H9 (cell line): ENCODE measurements around the gene MYT1. TPM values are rescaled to one million over a fixed set of nuclear protein-coding genes. Genes with fewer than 3 reads are reported as not detected.

Source experiments
- DNase-seq: peaks from one replicate; pipeline ENCODE4 v3.0.0-alpha.2; 2017
- H2AFZ ChIP-seq: one replicate; pipeline ENCODE4 v1.6.1; 2013; ENCODE audit warnings: mild to moderate bottlenecking, low read length, control low read depth, moderate library complexity
- H2AK5ac ChIP-seq: 2 replicates; pipeline ENCODE4 v1.6.1; 2013; ENCODE audit warnings: low read length, control low read depth, mixed read lengths; ENCODE audit not compliant: insufficient read length
- H2BK120ac ChIP-seq: one replicate; pipeline ENCODE4 v1.6.1; 2013; ENCODE audit warnings: low read depth, mild to moderate bottlenecking, low read length, control low read depth, inconsistent platforms; ENCODE audit not compliant: poor library complexity, severe bottlenecking
- H2BK12ac ChIP-seq: 2 replicates; pipeline ENCODE4 v1.6.1; 2013; ENCODE audit warnings: low read length, control low read depth, mixed read lengths, low read depth; ENCODE audit not compliant: insufficient read length
- H2BK15ac ChIP-seq: 2 replicates; pipeline ENCODE4 v1.6.1; 2013; ENCODE audit warnings: low read depth, low read length, control low read depth
- H2BK20ac ChIP-seq: one replicate; pipeline ENCODE4 v1.6.1; 2013; ENCODE audit warnings: low read depth, mild to moderate bottlenecking, low read length, control low read depth, inconsistent platforms; ENCODE audit not compliant: poor library complexity, severe bottlenecking
- H2BK5ac ChIP-seq: 2 replicates; pipeline ENCODE4 v1.6.1; 2013; ENCODE audit warnings: low read length, control low read depth, mixed read lengths; ENCODE audit not compliant: insufficient read length
- H3K14ac ChIP-seq: 2 replicates; pipeline ENCODE4 v1.6.1; 2013; ENCODE audit warnings: low read length, control low read depth; ENCODE audit not compliant: insufficient read depth
- H3K18ac ChIP-seq: 2 replicates; pipeline ENCODE4 v1.6.1; 2013; ENCODE audit warnings: low read depth, mild to moderate bottlenecking, mixed read lengths, low read length, control low read depth; ENCODE audit not compliant: insufficient read length
- H3K23ac ChIP-seq: 2 replicates; pipeline ENCODE4 v1.6.1; 2013; ENCODE audit warnings: low read length, control low read depth, mixed read lengths, low read depth; ENCODE audit not compliant: insufficient read length
- H3K23me2 ChIP-seq: 2 replicates; pipeline ENCODE4 v1.6.1; 2013; ENCODE audit warnings: low read depth, mild to moderate bottlenecking, mixed read lengths, low read length, control low read depth; ENCODE audit not compliant: insufficient read length, poor library complexity, severe bottlenecking
- H3K27ac ChIP-seq: 2 replicates; pipeline ENCODE4 v1.5.1; 2013; ENCODE audit warnings: low read length, control low read depth, mixed read lengths, low read depth; ENCODE audit not compliant: insufficient read length
- H3K27me3 ChIP-seq: 2 replicates; pipeline ENCODE4 v1.6.1; 2013; ENCODE audit warnings: low read length, control low read depth, inconsistent platforms; ENCODE audit not compliant: insufficient read depth
- H3K4ac ChIP-seq: 2 replicates; pipeline ENCODE4 v1.6.1; 2013; ENCODE audit warnings: low read depth, mild to moderate bottlenecking, control low read depth, inconsistent platforms, low read length, moderate library complexity
- H3K4me1 ChIP-seq: 2 replicates; pipeline ENCODE4 v1.6.1; 2013; ENCODE audit warnings: low read length, control low read depth, inconsistent platforms; ENCODE audit not compliant: insufficient read depth
- H3K4me2 ChIP-seq: 2 replicates; pipeline ENCODE4 v1.6.1; 2013; ENCODE audit warnings: low read length, control low read depth, mixed read lengths; ENCODE audit not compliant: insufficient read length, insufficient read depth
- H3K56ac ChIP-seq: 2 replicates; pipeline ENCODE4 v1.6.1; 2013; ENCODE audit warnings: low read depth, mild to moderate bottlenecking, mixed read lengths, low read length, control low read depth; ENCODE audit not compliant: insufficient read length
- H3K79me1 ChIP-seq: 2 replicates; pipeline ENCODE4 v1.6.1; 2013; ENCODE audit warnings: low read depth, mild to moderate bottlenecking, moderate library complexity, low read length, control low read depth, inconsistent platforms; ENCODE audit not compliant: insufficient read depth, poor library complexity, severe bottlenecking
- H3K79me2 ChIP-seq: 2 replicates; pipeline ENCODE4 v1.6.1; 2013; ENCODE audit warnings: low read length, control low read depth, inconsistent platforms; ENCODE audit not compliant: insufficient read depth
- H3K9ac ChIP-seq: 2 replicates; pipeline ENCODE4 v1.6.1; 2013; ENCODE audit warnings: low read length, control low read depth, mixed read lengths; ENCODE audit not compliant: insufficient read length; ENCODE audit errors: extremely low read depth
- H3K9me3 ChIP-seq: one replicate; pipeline ENCODE4 v1.6.1; 2013; ENCODE audit warnings: low read depth, low read length, inconsistent platforms; ENCODE audit not compliant: control insufficient read depth
- H3T11ph ChIP-seq: one replicate; pipeline ENCODE4 v1.6.1; 2013; ENCODE audit warnings: mild to moderate bottlenecking, low read length, control low read depth, inconsistent platforms
- H4K20me1 ChIP-seq: one replicate; pipeline ENCODE4 v1.6.1; 2013; ENCODE audit not compliant: control insufficient read depth, insufficient read length, insufficient read depth
- H4K5ac ChIP-seq: 2 replicates; pipeline ENCODE4 v1.6.1; 2013; ENCODE audit warnings: low read depth, mild to moderate bottlenecking, mixed read lengths, low read length, control low read depth; ENCODE audit not compliant: insufficient read length
- H4K8ac ChIP-seq: replicated peaks from 2 replicates; pipeline ENCODE4 v1.6.1; 2013; ENCODE audit warnings: low read length, control low read depth, mixed read lengths, low read depth; ENCODE audit not compliant: insufficient read length
- H4K91ac ChIP-seq: 2 replicates; pipeline ENCODE4 v1.6.1; 2013; ENCODE audit warnings: low read depth, mild to moderate bottlenecking, moderate library complexity, mixed read lengths, low read length, control low read depth; ENCODE audit not compliant: insufficient read length
- H3K27ac Mint-ChIP-seq, 3 experiments: 2 replicates in 2 of 3; 3 replicates in 1 of 3; pipeline ENCODE4 v1.8.0; 2020 to 2021; ENCODE audit warnings: mixed read lengths in 3 of 3, mild to moderate bottlenecking in 1 of 3, moderate library complexity in 1 of 3
- H3K27me3 Mint-ChIP-seq: 2 replicates; pipeline ENCODE4 v1.8.0; 2021; ENCODE audit warnings: low read depth, mild to moderate bottlenecking, moderate library complexity, mixed read lengths
- H3K36me3 Mint-ChIP-seq, 3 experiments: 2 replicates in 2 of 3; 3 replicates in 1 of 3; pipeline ENCODE4 v1.8.0; 2020 to 2021; ENCODE audit warnings: low read depth in 3 of 3, mixed read lengths in 3 of 3; ENCODE audit not compliant: insufficient read depth in 1 of 3
- H3K4me1 Mint-ChIP-seq, 2 experiments: 2 replicates each; pipeline ENCODE4 v1.8.0; 2020; ENCODE audit warnings: mixed read lengths in 2 of 2
- H3K4me3 Mint-ChIP-seq, 2 experiments: 2 replicates in 1 of 2; 3 replicates in 1 of 2; pipeline ENCODE4 v1.8.0; 2020 to 2021; ENCODE audit warnings: mild to moderate bottlenecking in 2 of 2, mixed read lengths in 2 of 2, moderate library complexity in 1 of 2
- H3K9me3 Mint-ChIP-seq, 2 experiments: 2 replicates in 1 of 2; 3 replicates in 1 of 2; pipeline ENCODE4 v1.8.0; 2020; ENCODE audit warnings: mild to moderate bottlenecking in 2 of 2, mixed read lengths in 2 of 2, moderate library complexity in 1 of 2
- WGBS: extraction: QIAGEN DNeasy Blood & Tissue Kit; methylation state at CpG from one replicate; pipeline ENCODE4 v1.1.7; 2013; ENCODE audit warnings: missing lambda C conversion rate, low lambda C conversion rate, mixed read lengths; ENCODE audit not compliant: insufficient read length; ENCODE audit errors: extremely low coverage; 5-methylcytosine and 5-hydroxymethylcytosine counted together
- total RNA-seq: library from RNA; stranded (reverse); gene quantifications from 2 replicates; pipeline ENCODE4 v1.2.1, GENCODE V29; 2021
- TF ChIP-seq, protein P1 (sequence below): fragments of 200-600 bp; sonication (generic); conservative IDR thresholded peaks from 3 replicates; pipeline ENCODE4 v1.8.0; 2021; ENCODE audit warnings: antibody characterized with exemption, mild to moderate bottlenecking

MYT1 gene
- total RNA-seq, 1 experiment from 2014 or later, result 0.79 TPM

GRCh38 chr20:64152906-64153305, 11.3 kb upstream of the MYT1 start:
- H3K4me3 Mint-ChIP-seq, result no peak overlapping the region
- Histone ChIP-seq H2AK5ac (no peak overlapping the region), H3K4me2 (no peak overlapping the region), H3K4me1 (no peaks in the 10 kb centered on the region; the same call in 1 of the 2 replicates), H3K4ac (no peak overlapping the region), H2BK12ac (no peak overlapping the region), H3K56ac (no peak overlapping the region), H4K8ac (no peak overlapping the region), H3T11ph (no peak overlapping the region), H4K91ac (no peak overlapping the region), H3K79me2 (no peaks in the 10 kb centered on the region), H4K20me1 (no peaks in the 10 kb centered on the region), H3K14ac (no peak overlapping the region), H3K27ac (no peak overlapping the region), H3K23ac (no peak overlapping the region), H2BK5ac (no peak overlapping the region), H3K27me3 (no peaks in the 10 kb centered on the region), H2AFZ (no peak overlapping the region), H3K79me1 (no peaks in the 10 kb centered on the region), H3K18ac (no peak overlapping the region), H3K9ac (no peak overlapping the region), H2BK20ac (no peak overlapping the region), H2BK120ac (no peak overlapping the region), H2BK15ac (no peak overlapping the region), H4K5ac (no peak overlapping the region), H3K23me2 (no peaks in the 10 kb centered on the region), H3K9me3 (no peaks in the 10 kb centered on the region)
- peaks cover 0 to 3% (median 0%) of the 10 kb centered on the region in 3 experiments; a peak in 2 of 7 replicates for H3K36me3 Mint-ChIP-seq
- DNase-seq, result no peak
- H3K27me3 Mint-ChIP-seq, result peaks cover 4% of the 10 kb centered on the region
- no peak overlapping the region for H3K27ac Mint-ChIP-seq
- WGBS, result no CpG with 5 or more reads among the region's 9 CpGs
- H3K9me3 Mint-ChIP-seq, result no peaks in the 10 kb centered on the region
- TF ChIP-seq, protein P1, sequence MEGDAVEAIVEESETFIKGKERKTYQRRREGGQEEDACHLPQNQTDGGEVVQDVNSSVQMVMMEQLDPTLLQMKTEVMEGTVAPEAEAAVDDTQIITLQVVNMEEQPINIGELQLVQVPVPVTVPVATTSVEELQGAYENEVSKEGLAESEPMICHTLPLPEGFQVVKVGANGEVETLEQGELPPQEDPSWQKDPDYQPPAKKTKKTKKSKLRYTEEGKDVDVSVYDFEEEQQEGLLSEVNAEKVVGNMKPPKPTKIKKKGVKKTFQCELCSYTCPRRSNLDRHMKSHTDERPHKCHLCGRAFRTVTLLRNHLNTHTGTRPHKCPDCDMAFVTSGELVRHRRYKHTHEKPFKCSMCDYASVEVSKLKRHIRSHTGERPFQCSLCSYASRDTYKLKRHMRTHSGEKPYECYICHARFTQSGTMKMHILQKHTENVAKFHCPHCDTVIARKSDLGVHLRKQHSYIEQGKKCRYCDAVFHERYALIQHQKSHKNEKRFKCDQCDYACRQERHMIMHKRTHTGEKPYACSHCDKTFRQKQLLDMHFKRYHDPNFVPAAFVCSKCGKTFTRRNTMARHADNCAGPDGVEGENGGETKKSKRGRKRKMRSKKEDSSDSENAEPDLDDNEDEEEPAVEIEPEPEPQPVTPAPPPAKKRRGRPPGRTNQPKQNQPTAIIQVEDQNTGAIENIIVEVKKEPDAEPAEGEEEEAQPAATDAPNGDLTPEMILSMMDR, result no peak
- peaks cover 37 to 40% of the 10 kb centered on the region in 2 experiments for H3K4me1 Mint-ChIP-seq
